ENCODE results near the gene DSC3.
"Not testable (repeated sequence)": the region's sequence is repeated elsewhere in the genome, so short reads cannot be mapped to it uniquely, and the experiment has no call there.

The DSC3 gene

DNA sequence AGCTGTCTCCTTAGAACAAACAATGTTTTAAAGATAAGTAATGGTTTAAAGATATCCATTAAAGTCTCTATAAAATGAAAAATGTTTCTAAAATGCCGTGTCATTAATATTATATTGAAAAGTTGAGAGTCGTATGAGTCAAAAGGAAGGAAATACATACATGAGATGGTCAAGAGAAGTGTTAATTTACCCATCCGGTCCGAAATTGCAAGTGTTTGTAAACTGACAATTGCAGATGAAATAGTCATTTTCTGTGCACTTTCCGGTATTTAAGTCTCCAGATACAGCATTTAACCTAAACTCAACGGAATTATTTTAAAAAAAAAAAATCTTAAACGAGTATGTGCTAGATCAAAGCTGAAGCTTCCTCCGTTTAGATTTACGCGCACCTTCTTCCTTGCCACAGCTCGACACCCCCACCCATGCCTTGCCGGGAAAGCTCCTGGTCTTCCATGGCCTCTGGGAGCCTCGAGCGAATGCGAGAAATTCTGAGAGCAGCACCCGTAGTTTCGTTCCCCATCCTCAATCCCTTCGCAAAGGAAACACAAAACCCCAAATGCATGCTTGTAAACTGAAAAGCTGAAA is 1.8 kb downstream of the DSC3 start:
- no peak for DNase-seq

DNA sequence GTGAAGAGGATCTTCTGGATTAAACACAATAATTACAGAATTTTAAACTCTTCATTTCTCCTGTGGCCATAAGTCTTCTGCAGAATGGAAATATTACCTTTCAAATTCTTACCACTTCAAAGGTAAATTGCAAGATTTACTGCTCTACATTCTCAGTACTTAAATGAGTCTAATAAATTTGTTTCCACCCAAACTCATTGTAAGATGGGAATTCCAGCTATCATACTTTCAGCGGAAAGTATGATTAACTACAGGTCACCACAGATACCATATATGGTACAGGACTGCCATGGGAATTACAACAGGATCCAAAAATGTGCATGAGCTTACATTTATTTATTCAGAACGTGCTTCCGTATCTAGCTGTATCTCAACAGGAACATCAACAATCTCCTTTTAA is 3.1 kb downstream of the DSC3 start:
- DNase-seq: no peak

DNA sequence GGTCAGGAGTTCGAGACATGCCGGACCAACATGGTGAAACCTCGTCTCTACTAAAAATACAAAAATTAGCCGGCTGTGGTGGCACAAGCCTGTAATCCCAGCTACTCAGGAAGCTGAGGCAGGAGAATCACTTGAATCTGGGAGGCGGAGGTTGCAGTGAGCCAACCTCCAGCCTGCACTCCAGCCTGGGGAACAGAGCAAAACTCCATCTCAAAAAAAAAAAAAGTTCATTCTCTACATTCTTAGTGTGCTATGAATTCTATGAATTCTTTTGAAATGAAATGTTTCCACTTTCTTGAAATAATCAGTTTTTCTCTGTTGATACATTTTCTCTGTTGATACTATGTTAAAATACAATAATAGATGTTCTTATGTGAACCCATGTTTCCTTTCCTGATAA is 4.9 kb downstream of the DSC3 start:
- DNase-seq: not testable (repeated sequence)

DNA sequence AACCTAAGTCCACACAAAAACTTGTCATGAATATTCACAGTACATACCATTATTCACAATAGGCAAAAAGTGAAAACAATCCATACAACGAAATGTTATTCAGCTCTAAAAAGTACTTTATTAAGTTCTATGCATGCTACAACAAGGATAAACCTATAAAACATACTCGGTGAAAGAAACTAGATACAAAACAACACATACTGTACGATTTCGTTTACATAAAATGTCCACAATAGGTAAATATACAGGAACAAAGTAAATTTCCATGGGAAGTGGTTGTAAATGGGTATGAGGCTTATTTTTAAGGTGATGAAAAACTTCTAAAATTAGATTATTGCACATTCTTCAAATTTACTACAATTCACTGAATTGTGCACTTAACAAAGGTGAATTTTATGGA is 8.0 kb downstream of the DSC3 start:
- no peak for DNase-seq

DNA sequence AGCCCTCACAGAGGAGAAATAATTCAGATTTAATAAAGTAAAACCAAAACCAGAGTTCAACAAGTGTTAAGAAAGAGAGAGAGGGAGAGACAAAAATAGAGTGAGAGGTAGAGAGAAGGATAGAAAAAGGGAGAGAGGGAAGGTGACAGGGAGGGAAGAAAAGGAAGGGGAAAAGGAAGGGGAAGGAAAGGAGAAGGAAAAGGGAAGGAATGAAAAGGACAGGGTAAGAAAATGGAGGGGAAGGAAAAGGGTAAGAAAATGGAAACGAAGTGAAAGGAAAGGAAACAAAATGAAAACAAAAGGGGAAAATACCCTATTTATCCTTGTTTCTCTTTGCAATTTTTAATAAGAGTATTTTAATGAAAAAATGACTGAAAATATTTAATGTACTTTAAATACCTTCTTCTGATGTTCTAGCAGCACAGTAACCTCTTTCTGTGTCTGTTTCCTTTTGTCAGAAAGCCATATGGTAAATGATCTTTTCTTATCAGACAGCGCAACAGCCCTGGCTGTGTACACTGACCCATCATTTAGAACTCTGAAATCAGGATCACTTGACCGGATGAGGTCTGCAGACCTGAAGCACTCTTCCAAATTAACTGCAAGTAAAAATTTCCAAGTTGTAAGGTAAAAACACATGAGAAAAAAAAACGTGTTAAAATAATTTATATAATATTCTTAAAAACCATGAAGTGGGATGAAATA is 11.8 kb downstream of the DSC3 start:
- DNase-seq: no peak

DNA sequence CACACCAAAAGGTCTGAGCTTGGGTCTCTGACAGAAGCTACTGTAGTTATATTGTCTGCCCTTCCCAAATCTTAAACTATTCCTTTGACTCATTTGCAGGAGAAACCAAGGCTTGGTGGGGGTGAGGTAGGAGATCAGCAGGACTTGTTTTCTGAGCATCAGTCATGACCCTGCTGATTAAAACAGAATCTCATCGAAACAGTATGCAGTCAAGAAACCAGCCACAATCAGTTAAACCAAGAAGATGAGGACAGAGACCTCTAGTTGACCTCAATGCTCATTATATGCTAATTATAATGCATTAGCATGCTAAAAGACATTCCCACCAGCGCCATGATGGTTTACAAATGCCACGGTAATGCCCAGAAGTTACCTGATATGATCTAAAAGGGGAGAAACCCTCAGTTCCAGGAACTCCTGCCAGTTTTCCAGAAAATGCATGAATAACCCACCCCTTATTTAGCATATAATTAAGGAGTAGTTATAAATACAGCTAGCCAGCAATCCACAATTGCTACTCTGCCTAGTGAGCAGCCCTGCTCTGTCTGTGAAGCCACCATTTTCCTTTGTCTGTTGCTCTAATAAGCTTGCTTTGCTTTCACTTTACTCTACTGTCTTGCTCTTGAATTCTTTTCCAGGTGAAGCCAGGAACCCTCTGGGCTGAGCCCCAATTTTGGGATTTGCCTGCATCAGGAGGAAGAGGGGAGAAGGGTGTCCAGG is 26.7 kb downstream of the DSC3 start:
- no peak for DNase-seq

DNA sequence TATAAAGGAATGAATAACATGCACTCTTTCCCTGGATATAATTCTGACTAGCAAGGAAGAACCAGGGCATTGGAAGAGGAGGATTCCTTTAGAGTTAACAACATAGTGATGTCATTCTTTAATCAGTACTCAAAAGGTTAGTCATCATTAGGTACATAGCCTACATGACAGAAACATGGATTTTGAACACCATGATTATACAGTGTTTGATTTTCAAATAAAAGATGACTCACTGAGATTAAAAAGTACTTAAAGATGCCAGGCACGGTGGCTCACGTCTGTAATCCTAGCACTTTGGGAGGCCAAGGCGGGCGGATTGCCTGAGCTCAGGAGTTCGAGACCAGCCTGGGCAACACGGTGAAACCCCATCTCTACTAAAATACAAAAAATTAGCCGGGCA is 31.1 kb downstream of the DSC3 start:
- DNase-seq: not testable (repeated sequence)

DNA sequence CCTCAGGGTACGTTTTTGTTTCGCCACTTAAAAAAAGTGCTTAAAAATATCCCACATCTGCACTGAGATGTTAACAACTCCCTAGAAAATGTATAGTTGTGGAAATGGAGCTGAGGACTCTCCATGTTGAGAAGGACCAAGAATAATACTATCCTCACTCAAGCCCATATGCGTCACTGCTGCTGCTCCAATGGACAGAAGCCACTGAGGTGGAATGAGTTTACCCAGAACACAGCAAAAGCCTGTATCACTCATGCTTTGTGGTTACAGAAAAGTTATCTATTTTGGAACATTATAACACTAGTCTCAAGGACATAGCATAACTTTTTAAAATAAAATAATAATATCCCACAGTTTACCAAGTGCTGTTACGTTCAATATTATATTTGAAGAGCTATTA is 31.9 kb downstream of the DSC3 start:
- DNase-seq: no peak

DNA sequence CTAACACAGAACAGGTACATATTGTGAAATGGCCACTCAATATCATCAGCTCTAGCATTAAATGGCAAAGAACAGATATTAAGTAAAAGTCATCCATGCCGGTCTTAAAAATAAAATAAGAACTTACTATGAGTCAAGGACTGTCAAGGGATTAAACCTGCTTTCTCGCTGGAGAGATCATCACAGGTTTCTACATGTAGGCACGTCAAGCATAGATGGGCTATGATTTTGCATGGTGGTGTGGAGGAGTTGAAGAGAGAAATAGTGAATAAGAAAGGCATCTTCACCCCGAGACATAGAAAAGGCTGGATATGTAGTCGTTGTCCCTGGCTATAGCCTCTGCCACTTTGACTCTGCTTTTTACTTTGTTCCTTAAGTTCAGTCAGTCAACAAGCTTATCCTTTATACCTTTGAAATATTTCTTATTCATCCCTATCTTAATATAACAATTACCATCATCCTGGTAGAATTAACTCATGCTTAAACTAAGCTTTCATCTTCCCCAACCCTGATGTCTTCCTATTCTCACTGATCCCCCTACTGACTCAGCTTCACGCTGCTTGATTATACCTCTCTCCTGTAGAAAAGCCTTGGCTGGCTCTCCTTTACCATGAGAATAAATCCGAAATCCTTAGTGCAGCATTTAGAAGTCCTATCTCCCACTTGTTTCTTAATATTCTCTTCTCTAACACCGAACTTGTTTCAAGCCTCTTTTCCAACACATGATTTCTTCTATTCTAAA is 42.5 kb downstream of the DSC3 start:
- DNase-seq: no peak

DNA sequence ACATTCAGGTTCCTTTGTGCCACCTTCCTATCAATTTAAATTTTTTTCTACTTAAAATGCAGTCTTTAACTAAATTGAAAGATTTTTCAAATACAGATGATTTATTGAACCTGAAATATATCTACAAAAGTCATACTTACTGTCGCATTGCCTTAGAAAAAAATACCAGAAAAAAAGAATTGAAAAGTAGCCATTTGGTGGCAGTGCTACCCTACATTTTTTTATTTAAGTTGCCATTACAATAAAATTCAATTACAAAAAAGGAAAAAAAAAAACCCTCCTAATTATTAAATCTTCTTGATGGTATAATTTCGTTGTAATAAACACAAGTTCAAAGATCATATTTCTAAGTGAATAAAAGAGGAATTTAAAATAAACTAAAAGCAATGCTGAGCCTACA is 43.4 kb downstream of the DSC3 start:
- DNase-seq: no peak

DNA sequence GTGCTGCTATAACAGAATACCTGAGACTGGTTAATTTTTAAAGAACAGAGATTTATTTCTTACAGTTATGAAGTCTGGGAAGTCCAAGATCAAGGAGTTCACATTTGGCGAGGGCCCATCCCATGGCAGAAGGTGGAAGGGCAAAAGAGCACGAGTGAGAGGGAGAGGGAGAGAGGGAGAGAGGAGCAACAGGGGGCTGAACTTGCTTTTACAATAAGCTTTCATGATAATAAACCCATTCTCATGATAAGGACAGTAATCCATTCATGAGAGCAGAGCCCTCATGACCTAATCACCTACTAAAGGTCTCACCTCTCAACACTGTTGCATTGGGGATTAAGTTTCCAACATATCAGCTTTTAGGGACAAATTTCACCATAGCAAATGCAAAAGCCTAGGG is 45.3 kb downstream of the DSC3 start:
- no peak for DNase-seq

DNA sequence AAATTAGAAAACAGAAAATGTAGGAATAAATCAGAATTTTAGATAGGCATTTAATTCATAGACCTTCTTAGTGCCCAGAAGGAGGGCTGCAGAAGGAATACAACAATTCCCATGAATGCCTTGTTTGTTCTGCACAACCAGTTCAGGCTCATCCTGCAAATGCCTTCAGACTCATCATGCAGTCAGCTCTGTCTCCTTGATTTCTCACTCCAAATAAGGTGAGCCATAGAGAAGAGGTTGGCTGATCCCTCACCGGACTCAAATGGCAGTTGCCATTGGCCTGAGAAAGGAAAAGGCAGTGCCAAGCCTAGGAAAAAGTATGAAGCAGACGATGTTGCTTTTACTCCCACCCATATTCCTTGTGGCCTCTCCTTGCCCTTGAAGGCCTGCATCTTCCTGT is 50.3 kb downstream of the DSC3 start:
- DNase-seq: no peak

DNA sequence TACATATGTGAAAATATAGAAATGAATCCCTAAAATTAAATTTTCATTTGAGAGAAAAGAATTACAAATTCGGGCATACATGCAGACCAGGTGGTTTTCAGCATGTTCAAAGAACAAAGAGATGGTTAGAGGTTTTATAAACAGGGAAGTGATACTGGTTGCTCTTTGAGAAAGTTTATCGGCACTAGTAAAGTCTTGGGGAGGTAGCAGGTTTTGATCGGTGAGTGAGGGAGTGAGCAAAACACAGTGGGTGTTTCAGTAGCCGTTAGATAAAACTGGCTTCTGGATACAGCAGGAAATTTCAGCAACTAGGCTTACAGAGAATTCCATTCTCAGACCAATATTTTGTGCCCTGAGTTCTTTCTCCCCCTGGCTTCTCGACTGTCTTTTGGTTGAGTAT is 51.1 kb downstream of the DSC3 start:
- no peak for DNase-seq

DNA sequence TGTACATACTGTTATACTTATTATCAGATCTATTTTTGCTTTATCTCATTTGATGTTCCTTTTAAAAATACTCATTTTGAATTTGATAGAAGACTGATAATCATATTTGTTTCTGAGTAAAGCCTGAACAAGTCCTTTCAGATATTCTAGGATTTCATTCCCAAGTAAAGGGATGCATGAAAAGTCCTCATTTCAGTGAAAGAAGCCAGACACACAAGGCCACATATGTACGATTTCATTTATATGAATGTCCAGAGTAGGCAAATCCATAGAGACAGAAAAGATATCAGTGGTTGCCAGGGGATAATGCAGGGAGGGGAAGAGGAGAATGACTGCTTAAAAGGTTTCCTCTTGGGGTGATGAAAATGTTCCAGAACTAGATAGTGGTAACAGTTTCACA is 53.4 kb downstream of the DSC3 start:
- no peak for DNase-seq

DNA sequence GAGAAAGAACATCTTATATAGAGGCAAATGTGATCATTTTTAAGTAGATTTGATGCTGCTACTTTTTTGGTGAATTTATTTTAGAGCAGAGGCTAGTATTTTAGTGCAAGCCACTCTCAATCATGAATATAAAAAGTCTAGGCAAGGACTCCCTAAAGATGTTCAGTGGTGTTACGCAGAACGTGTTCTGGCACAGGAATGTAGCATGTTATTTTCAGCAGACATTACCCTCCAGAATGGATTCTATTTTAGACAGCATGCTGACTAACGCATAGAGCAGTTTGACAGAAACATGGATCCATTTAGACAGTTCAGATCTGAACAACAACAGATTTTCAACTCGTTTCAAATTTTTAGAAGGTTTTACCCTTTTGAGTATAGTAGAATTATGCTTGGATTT is 54.1 kb downstream of the DSC3 start:
- no peak for DNase-seq

DNA sequence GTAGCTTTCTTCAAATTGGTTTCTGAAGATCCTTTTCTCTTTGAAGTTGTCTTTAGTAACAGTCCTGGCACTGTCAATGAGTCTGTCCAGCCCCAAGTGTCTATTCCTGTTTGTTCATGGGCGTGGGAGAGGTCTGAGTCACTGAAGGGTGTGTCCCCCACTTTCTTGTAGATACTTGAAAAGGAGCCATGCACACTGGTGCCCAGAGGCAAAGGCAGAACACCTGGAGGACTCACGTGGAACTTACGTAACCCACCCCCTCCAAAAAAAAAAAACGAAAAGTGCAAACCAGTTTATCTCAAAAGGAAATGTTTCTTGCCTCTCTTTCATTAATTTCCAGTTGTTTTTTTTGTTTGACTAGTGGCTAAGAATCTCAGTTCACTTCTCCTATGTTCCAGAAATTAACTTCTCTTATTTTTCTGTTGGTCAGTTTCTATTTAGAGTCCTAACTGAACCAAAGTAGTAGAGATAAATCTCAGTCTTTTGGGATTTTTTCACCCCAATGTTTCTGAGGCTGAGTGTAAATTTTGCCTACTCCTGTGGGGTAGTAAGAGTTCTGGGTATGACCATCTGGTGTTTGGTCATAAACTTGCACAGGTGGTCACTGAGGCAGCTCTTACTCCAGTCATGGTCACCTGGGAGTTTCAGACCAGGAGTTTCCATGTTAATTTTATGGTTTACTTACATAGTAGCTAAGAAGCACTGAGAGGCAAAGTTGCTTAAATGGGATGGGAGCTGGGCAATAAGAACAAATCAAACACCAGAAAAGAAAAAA is 54.9 kb downstream of the DSC3 start:
- DNase-seq: no peak

DNA sequence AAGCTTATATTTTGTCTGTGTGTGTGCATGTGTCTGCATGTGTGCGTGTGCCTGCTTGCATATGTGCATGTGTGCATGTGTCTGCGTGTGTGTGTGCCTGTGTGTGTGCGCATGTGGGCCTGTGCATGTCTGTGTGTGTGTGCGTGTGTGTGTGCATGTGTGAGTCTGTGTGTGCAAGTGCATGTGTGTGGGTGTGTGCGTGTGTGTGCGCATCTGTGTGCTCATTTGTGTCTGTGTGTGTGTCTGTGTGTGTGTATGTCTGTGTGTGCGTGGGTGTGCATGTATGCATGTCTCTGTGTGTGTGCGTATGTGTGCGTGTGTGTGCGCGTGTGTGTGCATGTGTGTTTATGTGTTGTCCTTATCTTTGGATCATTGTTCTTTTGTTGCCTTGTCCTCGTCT is 56.8 kb downstream of the DSC3 start:
- no peak for DNase-seq

DNA sequence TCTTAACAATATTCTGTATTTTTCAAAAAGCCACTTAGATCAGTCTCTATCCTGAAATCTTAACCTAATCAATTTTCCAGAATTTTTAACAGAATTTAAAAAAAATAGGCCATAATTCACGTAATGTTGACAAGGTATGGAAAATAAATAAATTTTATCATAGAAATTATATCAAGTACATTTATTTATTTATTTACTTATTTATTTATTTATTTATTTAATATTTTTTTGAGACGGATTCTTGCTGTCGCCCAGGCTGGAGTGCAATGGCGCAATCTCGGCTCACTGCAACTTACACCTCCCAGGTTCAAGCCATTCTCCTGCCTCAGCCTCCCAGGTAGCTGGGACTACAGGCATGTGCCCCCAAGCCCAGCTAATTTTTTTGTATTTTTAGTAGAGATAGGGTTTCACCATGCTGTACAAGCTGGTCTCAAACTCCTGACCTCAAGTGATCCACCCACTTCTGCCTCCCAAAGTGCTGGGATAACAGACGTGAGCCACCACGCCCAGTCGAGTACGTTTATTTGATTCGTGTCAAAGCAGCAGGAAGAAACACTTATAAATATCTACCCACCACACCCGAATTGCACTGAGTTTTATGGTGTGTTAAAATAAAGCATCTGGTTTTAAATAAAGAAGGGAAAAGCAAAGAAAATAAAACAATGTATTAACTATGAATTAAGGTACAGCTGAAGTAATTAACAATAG is 60.1 kb downstream of the DSC3 start:
- no peak for DNase-seq

DNA sequence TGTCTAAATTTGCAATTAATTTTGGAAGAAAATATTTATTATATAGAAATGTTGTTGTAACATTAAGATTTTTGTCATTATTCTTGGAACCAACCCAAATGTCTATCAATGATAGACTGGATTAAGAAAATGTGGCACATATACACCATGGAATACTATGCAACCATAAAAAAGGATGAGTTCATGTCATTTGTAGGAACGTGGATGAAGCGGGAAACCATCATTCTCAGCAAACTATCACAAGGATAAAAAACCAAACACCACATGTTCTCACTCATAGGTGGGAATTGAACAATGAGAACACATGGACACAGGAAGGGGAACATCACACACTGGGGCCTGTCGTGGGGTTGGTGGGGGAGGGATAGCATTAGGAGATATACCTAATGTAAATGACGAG is 64.5 kb downstream of the DSC3 start:
- DNase-seq: not testable (repeated sequence)

DNA sequence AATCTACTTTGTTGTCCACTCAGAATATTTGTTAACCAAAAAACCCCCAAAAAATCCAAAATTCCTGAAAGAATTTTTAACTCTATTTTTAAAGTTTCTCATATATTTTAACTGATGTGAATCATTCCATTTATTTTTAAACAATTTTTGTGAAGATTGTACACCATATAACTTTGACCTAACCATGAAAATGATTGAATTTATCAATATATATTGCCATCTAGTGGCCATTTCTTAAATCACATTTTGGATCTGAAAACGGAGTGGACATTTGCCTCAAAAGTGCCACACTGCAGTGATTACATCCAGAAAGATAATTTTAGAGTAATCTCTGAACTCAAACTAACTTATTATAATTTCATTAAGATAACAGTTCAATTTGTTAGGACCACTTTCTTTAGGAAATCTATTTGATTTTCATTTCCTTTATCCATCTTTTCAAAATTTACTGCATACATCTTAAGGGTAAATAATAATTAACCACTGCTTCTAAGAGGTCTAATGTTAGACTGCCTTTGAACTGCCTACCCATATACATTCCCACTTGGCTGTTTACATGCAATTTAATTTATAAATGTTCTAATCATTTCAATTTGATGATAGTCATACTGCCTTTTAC is 71.1 kb downstream of the DSC3 start:
- DNase-seq: peak; percentile 40

DNA sequence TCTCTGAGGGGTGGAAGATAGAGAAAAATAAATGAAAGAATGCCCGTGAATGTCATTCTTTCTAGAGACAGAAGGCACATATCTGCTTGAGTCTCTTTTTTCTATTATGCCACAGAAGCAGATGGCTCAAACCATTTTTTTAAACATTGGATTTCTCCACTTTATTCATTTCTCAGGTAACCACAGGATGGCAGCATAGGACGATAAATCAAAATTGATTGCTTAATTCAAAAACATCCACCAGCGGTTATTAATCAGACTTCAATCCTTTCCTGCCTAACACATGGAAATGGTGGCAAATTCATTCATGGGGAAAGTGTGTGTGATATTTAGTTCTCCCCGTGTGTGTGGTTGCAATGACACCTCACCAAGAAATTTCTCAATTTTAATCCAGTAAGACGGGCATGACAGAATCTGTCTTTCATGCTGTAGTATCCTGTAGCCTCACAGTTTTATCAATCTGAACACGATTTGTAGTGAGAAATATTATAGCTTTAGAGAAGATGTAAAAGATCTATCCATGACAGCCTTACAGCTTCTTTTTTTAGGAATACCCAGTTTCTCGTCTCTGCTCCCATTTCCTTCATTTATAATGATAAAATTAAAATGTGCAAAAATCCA is 72.2 kb downstream of the DSC3 start:
- DNase-seq: peak; percentile 12

All from midbrain (tissue), 1 donor.